H1 (cell line): ENCODE measurements around the gene CNFN. TPM values are rescaled to one million over a fixed set of nuclear protein-coding genes. Genes with fewer than 3 reads are reported as not detected.

Experiments
- CHD7 ChIP-seq: fragments of 300-600 bp; sonication (generic); IDR thresholded peaks from 2 replicates; pipeline ENCODE4 v1.7.1; 2012; ENCODE audit warnings: low read length, moderate library complexity, mild to moderate bottlenecking, inconsistent platforms; ENCODE audit not compliant: insufficient replicate concordance
- CTCF ChIP-seq, 3 experiments: IDR thresholded peaks; 1 replicate in 2 of 3; 2 replicates in 1 of 3; pipeline versions ENCODE4 v1.5.1 to v1.6.1; 2011; ENCODE audit warnings: low read length in 3 of 3, mild to moderate bottlenecking in 3 of 3, inconsistent platforms in 2 of 3, low read depth in 1 of 3, moderate library complexity in 1 of 3; ENCODE audit not compliant: insufficient read depth in 1 of 3; ENCODE audit errors: control extremely low read depth in 1 of 3
- HDAC6 ChIP-seq: IDR thresholded peaks from one replicate; pipeline ENCODE4 v1.7.1; 2012; ENCODE audit warnings: low read depth, mild to moderate bottlenecking, inconsistent platforms, low read length, moderate library complexity
- JUND ChIP-seq: IDR thresholded peaks from 2 replicates; pipeline ENCODE4 v1.6.1; 2011; ENCODE audit warnings: mild to moderate bottlenecking, improper control_type of control experiment, low read length
- KDM5A ChIP-seq: fragments of 200-600 bp; IDR thresholded peaks from 2 replicates; pipeline ENCODE4 v1.7.1; 2012; ENCODE audit warnings: mild to moderate bottlenecking, low read length, inconsistent platforms, mixed read lengths
- PHF8 ChIP-seq: fragments of 200-600 bp; sonication (generic); conservative IDR thresholded peaks from 2 replicates; pipeline ENCODE4 v1.7.1; 2012; ENCODE audit warnings: low read depth, mild to moderate bottlenecking, inconsistent platforms, low read length, moderate library complexity
- SUZ12 ChIP-seq: fragments of 200-600 bp; sonication (generic); IDR thresholded peaks from 2 replicates; pipeline ENCODE4 v1.6.1; 2012; ENCODE audit warnings: mild to moderate bottlenecking, inconsistent platforms, low read length, moderate library complexity, mixed read lengths
- ZNF274 ChIP-seq: IDR thresholded peaks from 2 replicates; pipeline ENCODE4 v1.7.0; 2012; ENCODE audit warnings: low read length, borderline replicate concordance; ENCODE audit errors: extremely low read depth
- polyA plus RNA-seq, 7 experiments: library from polyadenylated mRNA; depleted of rRNA in 3 of 7; stranded (reverse) in 5 of 7; unstranded in 2 of 7; fragments of >200 nt in 5 of 7; fragments of 200-250 nt in 2 of 7; gene quantifications; 1 replicate in 5 of 7; 2 replicates in 1 of 7; 4 replicates in 1 of 7; pipeline versions ENCODE4 v1.2.1 to v1.2.3, GENCODE V29; 2011 to 2013; ENCODE audit warnings: missing spikeins in 2 of 7, mixed read lengths in 2 of 7
- total RNA-seq: library from RNA; stranded (reverse); fragmentation: NEBNext Ultra II Directional; extraction: Animal tissue kit (Norgen Biotek cat#: 25700); gene quantifications from 2 replicates; pipeline ENCODE4 v1.2.1, GENCODE V29; 2021

The CNFN gene
- total and polyA plus RNA-seq, 2 of the 8 experiments (the other 6 are each of a cell fraction or from before 2014, with no cell fraction given), result 8.9 to 31.5 TPM

- TF ChIP-seq CHD7 (no peak), HDAC6 (no peak), KDM5A (no peak), CTCF (IDR thresholded peaks at IDR 0.05; ENCODE audit: control extremely low read depth in 1 of 3, insufficient read depth in 1 of 3, low read depth in 1 of 3, low read length in 3 of 3) (no peak), PHF8 (no peak), SUZ12 (no peak), ZNF274 (no peak), JUND (peak; percentile 93)
These were observed 32.9 kb upstream of the CNFN start (continued) for GRCh38 chr19:42422901-42423461.
